ENCODE results near the gene CACNB2.
A peak's percentile ranks its signal among the peaks of the same experiment; 100 is the strongest.
"Not testable (repeated sequence)": the region's sequence is repeated elsewhere in the genome, so short reads cannot be mapped to it uniquely, and the experiment has no call there.

Gene CACNB2

DNA sequence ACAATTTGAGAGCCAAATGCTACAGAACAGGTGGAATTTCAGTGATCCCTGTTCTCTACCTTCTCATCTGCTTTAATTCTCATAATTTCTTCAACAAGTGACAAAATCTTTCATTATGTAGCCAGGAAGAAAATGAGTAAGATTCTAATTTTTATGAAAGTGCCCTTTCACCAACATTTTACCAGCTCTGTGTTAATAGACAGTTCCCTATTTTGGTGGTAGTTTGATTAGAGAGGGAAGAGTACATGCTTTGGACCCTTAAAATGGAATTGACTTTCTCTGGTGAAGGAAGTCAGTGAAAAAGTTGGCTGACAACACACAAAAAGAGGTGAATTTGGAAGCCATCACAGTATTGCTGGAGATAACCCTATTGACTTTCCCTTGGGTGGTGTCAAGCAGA lies 61.7 kb downstream of the CACNB2 start:
- no peak for DNase-seq (ENCODE audit: low spot score)

DNA sequence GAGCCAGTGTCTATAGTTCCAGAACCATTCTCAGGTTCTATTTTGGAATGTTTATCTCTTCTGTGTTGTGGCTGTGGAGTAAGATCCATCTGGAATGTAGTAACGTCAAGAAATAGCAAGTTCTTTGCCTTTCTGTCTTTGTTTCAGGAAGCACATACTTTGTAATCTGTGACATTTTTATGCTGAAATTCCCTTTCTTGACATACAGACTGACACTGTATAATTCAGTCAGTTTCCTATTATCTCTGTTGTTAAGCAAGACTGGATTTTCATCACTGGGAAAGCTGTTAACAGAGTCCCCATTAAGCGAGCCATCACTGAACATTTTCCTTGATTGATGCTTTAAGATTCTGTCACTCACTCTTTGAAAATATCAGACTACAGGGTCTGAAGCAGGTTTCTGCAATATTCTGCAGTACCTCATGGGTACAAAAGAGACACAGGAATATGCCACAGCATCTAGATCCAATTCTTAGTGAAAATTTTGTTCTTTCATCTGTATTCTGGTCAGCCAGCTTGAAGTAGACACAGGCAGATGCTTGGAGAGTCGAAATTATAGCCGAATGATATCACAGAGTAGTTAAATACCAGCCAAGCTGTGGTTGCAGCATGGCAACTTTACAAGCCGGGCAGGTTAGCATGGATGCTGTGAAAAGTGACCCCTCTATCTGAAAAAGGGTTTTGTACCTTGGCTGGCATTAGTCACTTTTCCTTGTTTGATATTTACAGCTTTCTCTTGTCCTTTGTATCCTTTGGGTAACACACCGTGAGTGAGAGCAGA lies 62.6 kb downstream of the CACNB2 start:
- no peak for DNase-seq (ENCODE audit: low spot score)

DNA sequence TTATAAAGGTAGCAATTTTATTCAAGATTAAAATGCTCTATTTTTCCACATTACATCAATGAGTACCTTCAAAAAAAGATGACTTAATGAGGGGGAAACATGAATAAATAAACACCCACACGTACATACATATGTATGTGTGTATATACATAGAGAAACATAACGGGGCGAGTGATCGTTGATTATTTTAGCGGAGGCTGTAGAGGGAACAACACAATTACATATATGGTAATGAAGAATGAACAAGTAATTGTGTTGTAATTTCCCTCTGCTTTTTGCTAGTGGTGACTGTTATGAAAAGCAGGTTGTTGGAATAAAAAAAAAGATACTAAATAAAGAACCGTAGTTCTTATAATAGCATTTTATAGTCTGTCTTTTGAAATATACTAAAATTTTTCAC lies 63.2 kb downstream of the CACNB2 start:
- DNase-seq (ENCODE audit: low spot score), result no peak

DNA sequence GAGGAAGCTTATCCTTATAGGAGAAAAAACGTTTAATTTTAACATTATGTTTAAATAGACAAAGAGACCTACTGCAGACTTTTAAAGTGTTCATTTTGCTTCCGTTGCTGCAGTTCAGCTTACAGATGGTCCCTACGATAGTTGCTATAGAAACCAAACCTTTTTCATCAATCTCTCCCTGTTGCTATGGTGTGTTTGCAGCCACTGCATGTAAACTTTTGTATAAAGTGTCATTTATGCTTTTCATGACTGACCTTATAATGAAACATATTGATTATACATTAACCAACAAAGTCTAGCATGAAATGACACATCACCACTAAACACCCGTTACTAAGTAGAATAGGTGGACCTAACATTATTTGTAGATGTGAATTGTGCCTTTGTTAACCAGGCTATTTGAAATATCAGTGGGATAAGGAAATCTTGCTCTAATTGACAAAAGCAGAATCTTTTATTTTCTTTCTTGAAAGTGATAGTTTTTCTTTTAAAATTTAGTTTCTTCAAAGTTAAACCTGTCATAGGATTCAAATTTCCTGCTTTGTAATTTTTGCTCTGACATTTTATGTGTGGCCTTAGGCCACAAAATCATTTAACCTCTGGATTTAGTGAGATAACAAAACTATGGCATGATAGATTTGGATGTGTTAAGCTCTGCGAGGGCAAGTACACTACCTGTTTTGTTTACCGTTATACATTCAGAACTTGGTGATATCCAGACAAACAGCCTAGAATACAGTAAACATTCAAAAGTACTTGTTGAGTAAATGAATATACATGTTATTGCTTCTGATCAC lies 64.0 kb downstream of the CACNB2 start:
- DNase-seq (ENCODE audit: low spot score), result no peak

DNA sequence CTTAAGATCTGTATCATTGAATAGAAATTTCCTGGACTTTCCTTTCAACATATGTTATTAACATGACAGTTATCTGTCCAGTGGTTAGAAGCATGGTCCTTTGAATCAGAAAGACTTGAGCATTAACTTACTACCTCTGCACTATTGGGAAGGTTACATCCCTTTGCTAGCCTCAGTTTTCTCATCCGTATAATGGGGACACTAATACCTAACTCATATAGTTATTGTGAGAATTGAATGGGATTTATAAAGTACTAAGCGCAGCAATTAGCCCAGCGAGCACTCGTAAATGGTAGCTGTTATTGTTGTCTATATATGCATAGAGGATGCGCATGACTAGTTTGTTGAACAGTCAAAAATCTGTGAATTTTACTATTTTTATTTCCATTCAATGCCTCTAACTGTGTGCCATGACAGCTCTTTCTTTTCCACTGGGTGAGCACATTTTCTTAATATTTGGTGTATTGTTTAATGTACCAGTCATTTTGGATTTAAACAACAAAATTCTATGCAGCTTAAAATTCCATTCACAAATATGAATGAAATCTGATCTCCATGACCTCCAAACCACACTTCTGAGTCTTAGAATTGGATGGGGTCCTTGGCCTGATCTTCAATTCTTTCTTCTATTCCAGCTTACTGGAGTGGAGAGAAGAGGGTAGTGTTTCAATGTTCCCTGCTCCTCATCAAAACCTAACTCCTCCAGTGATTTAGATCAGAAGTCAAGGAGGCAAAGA lies 65.0 kb downstream of the CACNB2 start:
- no peak for DNase-seq (ENCODE audit: low spot score)

DNA sequence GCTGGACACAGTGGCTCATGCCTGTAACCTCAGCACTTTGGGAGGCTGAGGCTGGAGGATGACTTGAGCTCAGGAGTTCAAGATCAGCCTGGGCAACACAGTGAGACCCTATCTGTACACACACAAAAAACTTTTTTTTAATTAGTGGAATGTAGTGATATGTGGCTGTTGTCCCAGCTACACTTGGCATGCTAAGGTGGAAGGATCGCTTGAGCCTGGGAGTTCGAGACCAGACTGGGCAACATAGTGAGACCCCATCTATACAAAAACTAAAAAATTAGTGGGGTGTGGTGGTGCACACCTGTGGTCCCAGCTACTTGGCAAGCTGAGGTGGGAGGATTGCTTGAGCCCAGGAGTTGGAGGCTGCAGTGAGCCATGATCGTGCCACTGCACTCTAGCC lies 68.0 kb downstream of the CACNB2 start:
- DNase-seq (ENCODE audit: low spot score), result not testable (repeated sequence)

DNA sequence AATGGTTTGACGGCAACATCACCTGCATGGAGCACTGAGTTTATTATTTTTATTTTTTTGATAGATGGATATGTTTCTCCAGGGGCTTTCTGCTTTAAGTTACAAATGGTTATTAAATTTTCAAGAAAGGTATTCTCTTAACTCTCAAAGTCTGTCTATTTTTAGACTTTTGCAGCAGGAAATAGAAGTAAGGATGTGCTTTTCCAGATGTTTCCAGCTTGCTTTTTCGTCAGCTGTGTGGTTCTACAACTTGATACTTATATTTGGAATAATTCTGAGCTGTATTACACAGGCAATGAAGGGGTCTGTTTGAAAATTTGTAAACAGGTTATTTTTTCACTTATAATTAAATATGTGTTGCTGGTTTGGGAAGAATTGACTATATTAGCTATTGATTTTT lies 69.0 kb downstream of the CACNB2 start:
- DNase-seq (ENCODE audit: low spot score), result no peak

DNA sequence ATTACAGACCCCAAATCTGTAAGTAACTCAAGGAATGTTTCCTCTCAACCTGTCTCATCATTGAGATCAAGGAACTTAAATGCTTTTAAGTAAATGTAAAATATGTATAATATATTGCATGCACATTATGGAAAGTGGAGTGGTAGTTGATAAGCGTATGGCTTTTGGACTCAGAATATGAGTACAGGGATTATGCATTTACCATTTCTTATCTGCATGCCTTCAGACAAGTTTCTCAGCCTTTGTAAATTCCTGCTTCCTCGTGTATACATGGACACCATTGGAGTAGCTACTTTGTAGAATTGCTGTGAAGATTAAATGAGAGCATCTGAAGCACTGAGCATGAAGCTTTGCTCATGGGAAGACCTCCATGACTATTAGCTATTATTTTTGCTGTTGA lies 70.5 kb downstream of the CACNB2 start:
- no peak for DNase-seq (ENCODE audit: low spot score)

DNA sequence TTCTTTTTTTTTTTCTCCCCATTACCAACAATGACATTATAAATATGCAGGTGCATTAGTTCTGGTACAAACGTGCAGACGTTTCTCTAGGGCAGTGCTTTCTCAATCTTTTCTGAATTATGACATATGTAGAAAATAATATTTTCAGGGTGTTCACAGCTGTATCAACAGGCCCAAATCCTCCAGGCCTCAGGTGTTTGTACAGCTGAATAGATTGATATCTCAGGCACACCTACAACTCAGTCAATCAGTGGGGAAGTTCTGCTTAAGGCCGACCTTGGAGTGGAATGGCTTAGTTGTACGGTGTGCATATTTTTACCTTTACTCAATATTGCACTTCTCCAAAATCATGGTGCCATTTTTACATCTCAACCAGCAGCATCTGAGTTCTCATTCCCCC lies 71.6 kb downstream of the CACNB2 start:
- no peak for DNase-seq (ENCODE audit: low spot score)

DNA sequence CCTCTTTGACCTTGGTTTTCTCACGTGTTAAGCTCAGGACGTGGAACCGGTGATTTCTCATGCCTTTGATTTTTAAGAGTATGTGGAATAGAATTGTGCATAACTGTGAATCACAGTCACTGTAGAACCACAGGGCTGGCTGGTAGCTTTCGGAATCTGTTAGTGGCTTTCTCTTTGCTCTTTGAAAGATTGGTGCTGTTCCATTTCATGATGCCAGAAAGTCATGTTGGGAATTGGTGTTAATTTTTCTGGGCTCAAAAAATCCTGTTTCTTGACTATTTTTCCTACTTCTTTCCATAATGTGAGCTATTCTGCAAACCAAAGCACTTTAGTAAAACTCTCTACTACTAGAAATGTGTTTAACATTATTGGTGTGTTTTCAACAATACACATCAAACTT lies 73.0 kb downstream of the CACNB2 start:
- DNase-seq (ENCODE audit: low spot score), result no peak

DNA sequence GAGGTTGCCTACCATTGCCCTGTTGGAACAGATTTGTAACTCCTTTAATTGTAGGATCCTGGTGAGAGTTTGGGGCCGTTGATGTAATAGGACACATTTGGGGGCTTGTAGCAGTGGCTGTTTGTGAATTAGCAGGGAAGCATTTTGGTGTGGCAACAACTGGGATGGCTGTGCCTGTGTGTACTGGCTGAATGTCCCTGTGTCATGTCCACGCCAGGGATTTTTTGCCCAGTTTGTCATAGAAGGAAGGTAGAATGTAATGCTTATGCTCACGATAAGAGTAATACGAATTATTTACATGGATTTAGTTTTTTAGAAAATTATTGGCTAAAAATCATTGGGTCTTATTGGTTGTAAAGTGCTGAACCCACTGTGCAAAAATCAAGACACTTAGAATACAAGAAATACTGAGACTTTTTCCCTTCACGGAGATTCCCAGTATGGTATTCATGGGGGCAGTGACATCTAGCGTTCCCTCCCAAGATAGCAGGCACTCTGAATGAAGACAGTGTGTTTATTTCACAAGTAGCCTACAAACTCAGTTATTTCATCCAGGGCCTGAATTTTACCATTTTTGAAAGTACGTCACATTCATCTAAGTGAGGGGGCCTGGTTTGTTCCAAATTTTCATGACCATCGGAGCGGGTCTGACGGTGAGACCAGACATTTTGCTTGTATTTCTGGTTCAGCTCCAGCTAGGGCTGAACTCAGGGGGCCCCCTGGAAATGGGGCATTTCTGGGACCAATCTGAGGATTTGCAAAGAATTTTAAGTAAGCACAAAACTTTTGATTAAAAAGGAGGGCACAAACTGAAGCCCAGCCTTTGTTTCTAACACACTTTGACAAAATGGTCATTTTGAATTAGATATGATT lies 74.7 kb downstream of the CACNB2 start:
- DNase-seq (ENCODE audit: low spot score), result peak; percentile 60

DNA sequence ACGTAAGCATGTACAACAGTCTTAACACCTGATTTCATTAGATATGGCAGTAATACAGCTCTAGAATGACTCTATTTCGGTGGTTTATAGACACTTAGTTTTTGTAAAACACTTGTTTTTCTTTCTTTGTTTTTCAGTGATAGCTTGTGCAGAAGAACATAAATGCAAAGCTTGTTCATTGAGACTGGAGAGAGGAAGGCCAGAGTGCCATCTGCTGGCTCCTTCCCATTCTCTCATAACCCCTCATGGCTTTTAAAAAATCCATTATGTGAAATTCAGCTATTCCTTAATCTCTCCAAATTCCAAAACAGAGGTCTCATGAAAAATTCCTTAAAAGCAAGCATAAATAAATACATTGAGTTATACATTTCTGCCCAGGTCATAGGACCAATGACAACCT lies 76.3 kb downstream of the CACNB2 start:
- no peak for DNase-seq (ENCODE audit: low spot score)

DNA sequence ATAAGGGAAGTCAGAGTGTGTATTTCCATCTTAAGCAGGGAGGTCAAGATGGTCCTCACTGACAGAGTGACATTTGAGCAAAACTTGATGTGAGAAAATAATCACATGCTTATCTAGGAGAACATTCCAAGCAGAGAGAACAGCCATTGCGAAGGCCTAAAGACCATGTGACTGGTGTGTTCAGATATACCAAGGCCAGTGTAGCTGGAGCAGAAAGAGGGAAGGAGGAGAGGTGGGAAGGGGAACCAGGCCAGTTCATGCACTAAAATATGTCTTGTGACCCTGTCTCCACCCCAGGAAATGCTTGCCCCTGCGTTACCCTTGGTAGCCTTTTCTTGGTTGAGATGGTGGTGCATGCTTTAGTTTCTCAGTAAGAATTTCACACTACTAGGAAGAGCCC lies 77.4 kb downstream of the CACNB2 start:
- no peak for DNase-seq (ENCODE audit: low spot score)

DNA sequence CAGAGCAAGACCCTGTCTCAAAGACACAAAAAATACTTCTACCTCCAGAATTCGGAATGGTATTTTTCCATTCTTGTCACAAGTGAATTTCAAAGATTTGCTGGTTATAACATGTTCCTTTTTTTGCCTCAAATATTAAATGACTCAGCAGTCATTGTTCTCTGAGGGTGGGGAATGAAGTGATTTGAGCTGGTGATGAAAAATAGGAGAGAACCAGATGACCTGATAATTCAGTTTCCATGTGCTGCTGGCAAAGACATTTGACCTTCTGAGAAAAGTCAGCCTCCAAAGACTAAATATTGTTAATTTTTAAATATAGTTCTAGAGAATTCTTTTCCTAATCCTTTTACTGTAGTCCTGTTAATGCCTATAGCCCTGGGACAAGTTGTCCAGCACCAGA lies 78.9 kb downstream of the CACNB2 start:
- DNase-seq (ENCODE audit: low spot score), result no peak

DNA sequence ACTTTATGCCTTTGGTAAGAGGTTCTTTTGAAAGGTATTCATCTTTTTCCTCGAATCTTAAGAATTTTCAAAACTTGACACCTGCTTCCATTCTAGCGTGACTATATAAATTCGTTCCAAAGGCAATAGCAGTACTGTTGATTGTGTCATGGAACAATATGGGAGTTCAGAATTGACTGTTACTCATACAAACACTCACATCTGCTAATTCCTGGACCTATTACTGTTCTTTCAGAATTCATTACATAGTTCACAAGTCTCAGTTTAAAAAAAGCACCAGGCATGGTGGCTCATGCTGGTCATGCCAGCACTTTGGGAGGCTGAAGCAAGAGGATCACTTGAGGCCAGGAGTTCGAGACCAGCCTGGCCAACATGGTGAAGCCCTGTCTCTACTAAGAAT lies 80.9 kb downstream of the CACNB2 start:
- no peak for DNase-seq (ENCODE audit: low spot score)

DNA sequence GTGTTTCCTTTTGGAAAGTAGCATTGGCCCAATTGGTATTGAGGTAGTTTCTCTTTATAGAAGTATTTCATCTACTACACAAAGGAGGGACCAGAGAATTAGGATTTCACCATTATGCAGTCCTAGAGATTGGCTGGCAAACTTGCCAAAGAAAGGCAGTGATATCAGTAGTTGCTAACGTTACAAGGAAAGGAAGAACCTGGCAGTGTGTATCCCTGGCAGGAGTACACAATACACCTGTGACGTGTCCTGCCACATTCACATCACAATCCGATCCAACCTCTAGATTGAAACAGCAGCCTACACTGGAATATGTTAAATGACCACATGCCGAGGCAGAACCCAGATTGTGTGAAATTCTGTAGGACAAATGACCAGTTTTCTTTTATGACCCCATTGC lies 81.7 kb downstream of the CACNB2 start:
- no peak for DNase-seq (ENCODE audit: low spot score)

DNA sequence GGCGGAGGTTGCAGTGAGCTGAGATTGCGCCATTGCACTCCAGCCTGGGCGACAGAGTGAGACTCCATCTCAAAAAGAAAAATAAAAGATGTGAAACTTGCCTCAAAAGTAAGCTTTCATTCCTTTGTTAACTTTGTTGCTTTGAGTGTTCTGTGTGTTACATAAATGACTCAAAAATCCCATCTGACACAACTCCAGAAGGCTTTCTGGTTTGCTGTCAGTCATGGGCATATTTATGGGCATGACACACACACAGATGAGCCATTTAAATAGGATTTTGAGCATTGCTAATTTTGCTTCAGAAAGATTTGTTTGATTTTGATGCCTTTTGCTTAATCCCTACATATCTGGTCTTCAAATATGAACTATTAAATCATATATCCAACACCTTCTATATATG lies 82.6 kb downstream of the CACNB2 start:
- DNase-seq (ENCODE audit: low spot score), result no peak

DNA sequence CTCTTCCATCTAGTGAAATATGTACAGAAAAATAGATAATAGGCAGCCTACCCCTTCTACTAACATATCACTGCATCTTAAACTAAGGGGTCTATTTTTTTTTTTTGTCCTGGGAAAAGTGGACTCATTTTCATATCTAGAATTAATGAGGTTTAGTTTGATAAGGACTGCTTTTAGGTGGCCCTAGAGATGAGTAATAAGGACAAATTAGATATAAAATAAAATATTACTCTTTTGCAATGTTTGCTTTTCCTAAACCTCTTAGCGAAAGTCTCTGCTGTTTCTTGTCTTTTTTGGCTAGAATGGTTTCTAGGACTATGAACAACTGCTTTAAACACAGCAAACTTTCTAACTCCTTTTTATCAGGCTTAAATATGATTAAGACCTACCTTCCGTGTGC lies 83.7 kb downstream of the CACNB2 start:
- DNase-seq (ENCODE audit: low spot score), result no peak

DNA sequence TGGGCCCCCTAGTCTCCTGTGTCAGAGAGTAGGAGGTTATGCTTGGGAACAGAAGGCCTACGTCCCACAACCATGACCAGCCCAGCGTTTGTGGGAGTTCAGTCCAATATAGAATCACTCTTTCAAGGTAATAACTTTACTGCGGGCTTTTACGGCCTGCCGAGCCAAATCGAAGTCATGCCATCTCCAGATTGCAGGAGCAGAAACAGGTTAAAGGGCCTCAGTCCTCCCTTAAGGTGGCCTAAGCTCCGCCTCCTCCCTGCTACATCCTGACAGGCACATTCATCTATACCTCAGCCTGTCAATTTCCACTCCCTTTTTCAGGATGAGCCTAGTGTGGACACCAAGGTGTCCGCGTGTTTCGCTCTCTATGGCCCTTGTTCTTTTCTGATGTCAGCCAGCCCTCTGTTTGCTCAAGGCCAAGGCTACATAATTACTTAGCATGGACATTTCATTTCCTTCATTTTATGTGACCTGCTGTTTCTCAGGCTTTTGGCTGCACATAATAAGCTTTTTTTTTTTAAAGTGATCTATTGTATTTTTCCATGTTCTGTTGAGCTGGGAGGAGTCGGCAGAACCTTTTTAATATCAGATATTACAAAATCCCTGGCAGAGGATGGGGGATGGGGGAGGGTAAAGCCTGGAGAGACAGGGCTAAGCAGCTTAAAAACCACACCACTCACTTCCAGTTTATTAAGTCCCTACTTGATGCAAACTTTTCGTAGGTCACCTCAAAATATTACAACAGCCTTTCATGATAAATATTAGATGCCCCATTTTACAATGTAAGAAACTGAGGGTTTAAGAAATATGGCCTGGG lies 84.6 kb downstream of the CACNB2 start:
- no peak for DNase-seq (ENCODE audit: low spot score)

DNA sequence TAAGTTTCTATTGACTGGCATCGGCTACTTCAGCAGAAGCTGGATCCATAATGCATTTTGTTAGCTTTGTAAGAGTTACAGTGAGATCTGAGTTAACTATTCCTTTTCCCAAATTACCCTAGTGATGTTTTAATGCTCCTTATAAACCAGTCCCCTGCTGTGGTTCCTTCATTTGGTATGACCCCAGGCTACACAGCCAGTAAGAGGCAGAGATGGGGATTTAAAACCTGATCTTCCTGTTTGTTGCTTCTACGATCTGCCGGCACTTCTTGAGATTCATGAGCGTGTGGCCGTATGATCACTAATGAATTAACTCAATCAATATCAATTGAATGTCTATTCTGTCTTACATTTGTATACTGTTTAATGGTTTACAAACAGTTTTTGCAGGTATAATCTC lies 86.1 kb downstream of the CACNB2 start:
- DNase-seq (ENCODE audit: low spot score), result no peak

DNA sequence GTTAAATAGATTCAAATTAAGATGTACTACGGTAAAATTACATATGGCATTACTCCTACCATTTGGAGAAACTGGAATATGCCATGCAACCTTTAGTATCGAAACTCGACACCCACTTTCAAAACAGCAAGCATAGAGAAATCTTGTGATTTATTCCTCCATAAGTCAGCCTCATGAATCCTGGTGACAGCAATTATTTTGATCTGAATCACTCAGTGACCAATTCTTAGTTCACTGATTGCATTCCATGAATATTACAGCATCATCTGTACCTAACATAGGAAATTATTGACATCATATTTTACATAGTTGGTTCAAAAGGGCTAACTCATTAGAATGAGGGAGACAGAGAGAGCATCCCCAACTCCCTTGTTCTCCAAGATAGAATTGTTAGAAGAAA lies 89.6 kb downstream of the CACNB2 start:
- no peak for DNase-seq (ENCODE audit: low spot score)
